Measurements from ENCODE around the gene SMARCC1. TPM values are rescaled to one million over a fixed set of nuclear protein-coding genes. Genes with fewer than 3 reads are reported as not detected.

The SMARCC1 gene
- total RNA-seq, 1 experiment from 2014 or later, result 249 TPM

DNA sequence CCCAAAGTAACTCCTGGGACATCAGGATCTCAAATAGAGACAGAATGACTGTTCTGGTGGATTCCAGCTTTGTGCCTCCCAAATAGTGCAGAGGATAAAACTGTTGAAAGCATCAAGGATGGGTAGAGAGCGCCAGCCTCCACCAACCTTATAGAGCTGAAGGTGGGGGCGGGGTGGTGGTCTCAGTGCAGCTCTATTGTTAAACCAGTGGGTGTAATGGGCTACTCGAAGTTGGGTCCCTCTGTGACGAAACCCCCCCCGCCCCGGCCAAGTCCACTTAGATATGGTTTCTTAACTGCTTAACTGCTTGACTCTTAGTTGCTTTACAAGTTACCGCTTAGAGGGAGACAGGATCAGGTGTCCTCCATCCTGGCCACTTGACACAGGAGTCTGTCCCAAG lies 43.9 kb upstream of the SMARCC1 start:
- DNase-seq (ENCODE audit: low spot score) (no peak), ATAC-seq (no peak)
- CTCF ChIA-PET, result interaction anchor here (0.6 to 4.1 kb wide), 28 partner anchors 10 to 607 kb away, joined by 3 to 66 read pairs (median 4); partner anchors contain the start of genes CDC25A and DHX30
- POLR2A ChIA-PET, result interaction anchor here (0.6 to 3.2 kb wide), 6 partner anchors 10 to 917 kb away, joined by 3 to 15 read pairs (median 4); partner anchors contain the start of gene CDC25A
- peaks cover 11% of the 10 kb centered on the region for H3K4me1 Mint-ChIP-seq
- no peaks in the 10 kb centered on the region for H3K27me3 Mint-ChIP-seq (ENCODE audit: low read depth)
- TF ChIP-seq CBFB (CRISPR knock-in tag; IDR thresholded peaks at IDR 0.05; ENCODE audit: low read depth), result no peak
- TF ChIP-seq TEAD4 (CRISPR knock-in tag; IDR thresholded peaks at IDR 0.05), result no peak
- TF ChIP-seq ATF1 (CRISPR knock-in tag; IDR thresholded peaks at IDR 0.05), result no peak
- TF ChIP-seq, protein P1, sequence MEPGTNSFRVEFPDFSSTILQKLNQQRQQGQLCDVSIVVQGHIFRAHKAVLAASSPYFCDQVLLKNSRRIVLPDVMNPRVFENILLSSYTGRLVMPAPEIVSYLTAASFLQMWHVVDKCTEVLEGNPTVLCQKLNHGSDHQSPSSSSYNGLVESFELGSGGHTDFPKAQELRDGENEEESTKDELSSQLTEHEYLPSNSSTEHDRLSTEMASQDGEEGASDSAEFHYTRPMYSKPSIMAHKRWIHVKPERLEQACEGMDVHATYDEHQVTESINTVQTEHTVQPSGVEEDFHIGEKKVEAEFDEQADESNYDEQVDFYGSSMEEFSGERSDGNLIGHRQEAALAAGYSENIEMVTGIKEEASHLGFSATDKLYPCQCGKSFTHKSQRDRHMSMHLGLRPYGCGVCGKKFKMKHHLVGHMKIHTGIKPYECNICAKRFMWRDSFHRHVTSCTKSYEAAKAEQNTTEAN (CRISPR knock-in tag; IDR thresholded peaks at IDR 0.05), result no peak
- TF ChIP-seq, protein P2, sequence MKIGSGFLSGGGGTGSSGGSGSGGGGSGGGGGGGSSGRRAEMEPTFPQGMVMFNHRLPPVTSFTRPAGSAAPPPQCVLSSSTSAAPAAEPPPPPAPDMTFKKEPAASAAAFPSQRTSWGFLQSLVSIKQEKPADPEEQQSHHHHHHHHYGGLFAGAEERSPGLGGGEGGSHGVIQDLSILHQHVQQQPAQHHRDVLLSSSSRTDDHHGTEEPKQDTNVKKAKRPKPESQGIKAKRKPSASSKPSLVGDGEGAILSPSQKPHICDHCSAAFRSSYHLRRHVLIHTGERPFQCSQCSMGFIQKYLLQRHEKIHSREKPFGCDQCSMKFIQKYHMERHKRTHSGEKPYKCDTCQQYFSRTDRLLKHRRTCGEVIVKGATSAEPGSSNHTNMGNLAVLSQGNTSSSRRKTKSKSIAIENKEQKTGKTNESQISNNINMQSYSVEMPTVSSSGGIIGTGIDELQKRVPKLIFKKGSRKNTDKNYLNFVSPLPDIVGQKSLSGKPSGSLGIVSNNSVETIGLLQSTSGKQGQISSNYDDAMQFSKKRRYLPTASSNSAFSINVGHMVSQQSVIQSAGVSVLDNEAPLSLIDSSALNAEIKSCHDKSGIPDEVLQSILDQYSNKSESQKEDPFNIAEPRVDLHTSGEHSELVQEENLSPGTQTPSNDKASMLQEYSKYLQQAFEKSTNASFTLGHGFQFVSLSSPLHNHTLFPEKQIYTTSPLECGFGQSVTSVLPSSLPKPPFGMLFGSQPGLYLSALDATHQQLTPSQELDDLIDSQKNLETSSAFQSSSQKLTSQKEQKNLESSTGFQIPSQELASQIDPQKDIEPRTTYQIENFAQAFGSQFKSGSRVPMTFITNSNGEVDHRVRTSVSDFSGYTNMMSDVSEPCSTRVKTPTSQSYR (CRISPR knock-in tag; IDR thresholded peaks at IDR 0.05), result no peak
- TF ChIP-seq, protein P3, sequence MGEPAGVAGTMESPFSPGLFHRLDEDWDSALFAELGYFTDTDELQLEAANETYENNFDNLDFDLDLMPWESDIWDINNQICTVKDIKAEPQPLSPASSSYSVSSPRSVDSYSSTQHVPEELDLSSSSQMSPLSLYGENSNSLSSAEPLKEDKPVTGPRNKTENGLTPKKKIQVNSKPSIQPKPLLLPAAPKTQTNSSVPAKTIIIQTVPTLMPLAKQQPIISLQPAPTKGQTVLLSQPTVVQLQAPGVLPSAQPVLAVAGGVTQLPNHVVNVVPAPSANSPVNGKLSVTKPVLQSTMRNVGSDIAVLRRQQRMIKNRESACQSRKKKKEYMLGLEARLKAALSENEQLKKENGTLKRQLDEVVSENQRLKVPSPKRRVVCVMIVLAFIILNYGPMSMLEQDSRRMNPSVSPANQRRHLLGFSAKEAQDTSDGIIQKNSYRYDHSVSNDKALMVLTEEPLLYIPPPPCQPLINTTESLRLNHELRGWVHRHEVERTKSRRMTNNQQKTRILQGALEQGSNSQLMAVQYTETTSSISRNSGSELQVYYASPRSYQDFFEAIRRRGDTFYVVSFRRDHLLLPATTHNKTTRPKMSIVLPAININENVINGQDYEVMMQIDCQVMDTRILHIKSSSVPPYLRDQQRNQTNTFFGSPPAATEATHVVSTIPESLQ (CRISPR knock-in tag; IDR thresholded peaks at IDR 0.05), result no peak
- TF ChIP-seq KAT7 (CRISPR knock-in tag; IDR thresholded peaks at IDR 0.05; ENCODE audit: borderline replicate concordance), result no peak
- TF ChIP-seq EMX1 (CRISPR knock-in tag; IDR thresholded peaks at IDR 0.05), result no peak
- no peak for TF ChIP-seq NFYB (CRISPR knock-in tag; conservative IDR thresholded peaks at IDR 0.05; ENCODE audit: low read depth)
- TF ChIP-seq JAZF1 (CRISPR knock-in tag; IDR thresholded peaks at IDR 0.05), result no peak
- TF ChIP-seq, protein P4, sequence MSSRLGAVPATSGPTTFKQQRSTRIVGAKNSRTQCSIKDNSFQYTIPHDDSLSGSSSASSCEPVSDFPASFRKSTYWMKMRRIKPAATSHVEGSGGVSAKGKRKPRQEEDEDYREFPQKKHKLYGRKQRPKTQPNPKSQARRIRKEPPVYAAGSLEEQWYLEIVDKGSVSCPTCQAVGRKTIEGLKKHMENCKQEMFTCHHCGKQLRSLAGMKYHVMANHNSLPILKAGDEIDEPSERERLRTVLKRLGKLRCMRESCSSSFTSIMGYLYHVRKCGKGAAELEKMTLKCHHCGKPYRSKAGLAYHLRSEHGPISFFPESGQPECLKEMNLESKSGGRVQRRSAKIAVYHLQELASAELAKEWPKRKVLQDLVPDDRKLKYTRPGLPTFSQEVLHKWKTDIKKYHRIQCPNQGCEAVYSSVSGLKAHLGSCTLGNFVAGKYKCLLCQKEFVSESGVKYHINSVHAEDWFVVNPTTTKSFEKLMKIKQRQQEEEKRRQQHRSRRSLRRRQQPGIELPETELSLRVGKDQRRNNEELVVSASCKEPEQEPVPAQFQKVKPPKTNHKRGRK (CRISPR knock-in tag; IDR thresholded peaks at IDR 0.05; ENCODE audit: borderline replicate concordance), result no peak
- H3K36me3 Mint-ChIP-seq, result peaks cover 41% of the 10 kb centered on the region
- H3K9me3 Mint-ChIP-seq, result no peaks in the 10 kb centered on the region
- H3K4me3 Mint-ChIP-seq, result peak overlapping the region; percentile 94
- peak overlapping the region; percentile 91 for H3K27ac Mint-ChIP-seq

DNA sequence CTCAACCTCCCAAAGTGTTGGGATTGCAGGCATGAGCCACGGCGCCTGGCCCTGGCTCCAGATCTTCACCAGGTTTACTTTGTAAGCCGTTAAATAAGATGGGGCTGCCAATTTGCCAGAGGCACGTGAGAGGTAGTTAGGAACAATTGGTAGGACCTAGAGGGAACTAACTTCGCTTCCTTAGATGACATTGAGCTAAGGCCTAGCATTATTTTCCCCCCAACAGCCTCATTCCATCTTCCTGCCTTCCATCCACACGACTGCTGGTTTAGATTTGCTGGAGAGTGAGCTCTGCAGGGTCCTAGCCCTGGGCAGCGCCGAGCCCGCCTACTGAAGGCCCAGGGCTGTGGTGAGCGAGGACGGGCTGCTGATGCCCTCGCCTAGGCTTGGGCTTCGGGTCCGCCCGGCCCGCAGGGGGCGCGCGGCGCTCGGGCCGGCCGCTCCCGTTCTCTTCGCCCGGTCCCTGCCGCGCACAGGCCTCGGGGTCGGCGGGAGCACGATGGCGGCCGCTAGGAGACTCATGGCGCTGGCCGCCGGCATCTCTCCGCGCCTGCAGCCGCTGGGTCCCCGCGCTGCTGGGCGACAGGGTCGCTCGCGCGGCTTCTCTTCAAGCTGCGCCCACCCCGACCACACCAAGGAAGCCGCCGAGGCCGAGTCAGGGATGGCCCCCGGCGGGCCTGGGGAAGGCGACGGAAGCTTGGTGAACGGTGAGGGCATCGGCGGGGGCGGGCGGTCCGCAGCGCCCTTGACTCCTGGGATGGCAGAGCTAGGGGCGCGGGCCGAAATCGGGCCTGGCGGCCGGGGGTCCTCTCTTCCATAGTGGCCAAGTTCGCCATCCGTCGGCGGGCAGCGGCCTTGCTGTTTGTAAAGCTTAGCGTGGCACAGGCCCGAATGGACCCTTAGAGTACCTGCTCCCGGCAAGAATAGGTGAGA lies 43.1 kb upstream of the SMARCC1 start:
- Mint-ChIP-seq H3K27me3 (ENCODE audit: low read depth) (no peaks in the 10 kb centered on the region), H3K9me3 (no peaks in the 10 kb centered on the region), H3K36me3 (peaks cover 44% of the 10 kb centered on the region), H3K27ac (peak overlapping the region; percentile 91), H3K4me1 (peaks cover 11% of the 10 kb centered on the region), H3K4me3 (peak overlapping the region; percentile 94)
- DNase-seq (ENCODE audit: low spot score) (peak; percentile 82), ATAC-seq (peak; percentile 99)
- CTCF ChIA-PET, result interaction anchor here (0.6 to 4.1 kb wide), 31 partner anchors 10 to 611 kb away, joined by 3 to 66 read pairs (median 4); partner anchors contain the start of genes CDC25A and DHX30
- POLR2A ChIA-PET, result interaction anchor here (0.6 to 3.2 kb wide), 8 partner anchors 9 to 918 kb away, joined by 3 to 15 read pairs (median 4); partner anchors contain the start of gene CDC25A
- TF ChIP-seq, protein P5, sequence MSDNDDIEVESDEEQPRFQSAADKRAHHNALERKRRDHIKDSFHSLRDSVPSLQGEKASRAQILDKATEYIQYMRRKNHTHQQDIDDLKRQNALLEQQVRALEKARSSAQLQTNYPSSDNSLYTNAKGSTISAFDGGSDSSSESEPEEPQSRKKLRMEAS (CRISPR knock-in tag; IDR thresholded peaks at IDR 0.05), result peak; percentile 86
- TF ChIP-seq, protein P6, sequence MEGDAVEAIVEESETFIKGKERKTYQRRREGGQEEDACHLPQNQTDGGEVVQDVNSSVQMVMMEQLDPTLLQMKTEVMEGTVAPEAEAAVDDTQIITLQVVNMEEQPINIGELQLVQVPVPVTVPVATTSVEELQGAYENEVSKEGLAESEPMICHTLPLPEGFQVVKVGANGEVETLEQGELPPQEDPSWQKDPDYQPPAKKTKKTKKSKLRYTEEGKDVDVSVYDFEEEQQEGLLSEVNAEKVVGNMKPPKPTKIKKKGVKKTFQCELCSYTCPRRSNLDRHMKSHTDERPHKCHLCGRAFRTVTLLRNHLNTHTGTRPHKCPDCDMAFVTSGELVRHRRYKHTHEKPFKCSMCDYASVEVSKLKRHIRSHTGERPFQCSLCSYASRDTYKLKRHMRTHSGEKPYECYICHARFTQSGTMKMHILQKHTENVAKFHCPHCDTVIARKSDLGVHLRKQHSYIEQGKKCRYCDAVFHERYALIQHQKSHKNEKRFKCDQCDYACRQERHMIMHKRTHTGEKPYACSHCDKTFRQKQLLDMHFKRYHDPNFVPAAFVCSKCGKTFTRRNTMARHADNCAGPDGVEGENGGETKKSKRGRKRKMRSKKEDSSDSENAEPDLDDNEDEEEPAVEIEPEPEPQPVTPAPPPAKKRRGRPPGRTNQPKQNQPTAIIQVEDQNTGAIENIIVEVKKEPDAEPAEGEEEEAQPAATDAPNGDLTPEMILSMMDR (IDR thresholded peaks at IDR 0.05), result peak; percentile 41; the same call in 1 of the 2 replicates
- TF ChIP-seq ZNF138 (CRISPR knock-in tag; conservative IDR thresholded peaks at IDR 0.05), result peak; percentile 87
- TF ChIP-seq, protein P7, sequence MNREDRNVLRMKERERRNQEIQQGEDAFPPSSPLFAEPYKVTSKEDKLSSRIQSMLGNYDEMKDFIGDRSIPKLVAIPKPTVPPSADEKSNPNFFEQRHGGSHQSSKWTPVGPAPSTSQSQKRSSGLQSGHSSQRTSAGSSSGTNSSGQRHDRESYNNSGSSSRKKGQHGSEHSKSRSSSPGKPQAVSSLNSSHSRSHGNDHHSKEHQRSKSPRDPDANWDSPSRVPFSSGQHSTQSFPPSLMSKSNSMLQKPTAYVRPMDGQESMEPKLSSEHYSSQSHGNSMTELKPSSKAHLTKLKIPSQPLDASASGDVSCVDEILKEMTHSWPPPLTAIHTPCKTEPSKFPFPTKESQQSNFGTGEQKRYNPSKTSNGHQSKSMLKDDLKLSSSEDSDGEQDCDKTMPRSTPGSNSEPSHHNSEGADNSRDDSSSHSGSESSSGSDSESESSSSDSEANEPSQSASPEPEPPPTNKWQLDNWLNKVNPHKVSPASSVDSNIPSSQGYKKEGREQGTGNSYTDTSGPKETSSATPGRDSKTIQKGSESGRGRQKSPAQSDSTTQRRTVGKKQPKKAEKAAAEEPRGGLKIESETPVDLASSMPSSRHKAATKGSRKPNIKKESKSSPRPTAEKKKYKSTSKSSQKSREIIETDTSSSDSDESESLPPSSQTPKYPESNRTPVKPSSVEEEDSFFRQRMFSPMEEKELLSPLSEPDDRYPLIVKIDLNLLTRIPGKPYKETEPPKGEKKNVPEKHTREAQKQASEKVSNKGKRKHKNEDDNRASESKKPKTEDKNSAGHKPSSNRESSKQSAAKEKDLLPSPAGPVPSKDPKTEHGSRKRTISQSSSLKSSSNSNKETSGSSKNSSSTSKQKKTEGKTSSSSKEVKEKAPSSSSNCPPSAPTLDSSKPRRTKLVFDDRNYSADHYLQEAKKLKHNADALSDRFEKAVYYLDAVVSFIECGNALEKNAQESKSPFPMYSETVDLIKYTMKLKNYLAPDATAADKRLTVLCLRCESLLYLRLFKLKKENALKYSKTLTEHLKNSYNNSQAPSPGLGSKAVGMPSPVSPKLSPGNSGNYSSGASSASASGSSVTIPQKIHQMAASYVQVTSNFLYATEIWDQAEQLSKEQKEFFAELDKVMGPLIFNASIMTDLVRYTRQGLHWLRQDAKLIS (CRISPR knock-in tag; IDR thresholded peaks at IDR 0.05; ENCODE audit: borderline replicate concordance), result no peak
- TF ChIP-seq ZBTB21 (CRISPR knock-in tag; IDR thresholded peaks at IDR 0.05; ENCODE audit: borderline replicate concordance), result no peak
- TF ChIP-seq NFATC4 (CRISPR knock-in tag; IDR thresholded peaks at IDR 0.05), result no peak
